ENCODE measurements around the gene COL4A4. TPM values are rescaled to one million over a fixed set of nuclear protein-coding genes. Genes with fewer than 3 reads are reported as not detected.

COL4A4 gene
- total and polyA plus RNA-seq, 2 donors, result 0.90 to 2.3 TPM

GRCh38 chr2:226965376-226965775, 198.6 kb downstream of the COL4A4 start:
- H3K36me3 ChIP-seq (ENCODE audit: insufficient read depth), result no peaks in the 10 kb centered on the region
- no peaks in the 10 kb centered on the region for H3K4me1 ChIP-seq (ENCODE audit: insufficient read depth)
- H3K27ac ChIP-seq (ENCODE audit: low read depth), result no peak overlapping the region
- 100% methylated on average over 1 of the region's 1 CpG for WGBS
- no peak overlapping the region for H3K4me3 ChIP-seq (ENCODE audit: low read depth, low read length)
- DNase-seq (ENCODE audit: extremely low spot score), result no peak

GRCh38 chr2:226963528-226963927, 200.5 kb downstream of the COL4A4 start:
- H3K36me3 ChIP-seq (ENCODE audit: insufficient read depth), result no peaks in the 10 kb centered on the region
- no peak overlapping the region for H3K4me3 ChIP-seq (ENCODE audit: low read depth, low read length)
- no peaks in the 10 kb centered on the region for H3K4me1 ChIP-seq (ENCODE audit: insufficient read depth)
- no peak for DNase-seq (ENCODE audit: extremely low spot score)
- H3K27ac ChIP-seq (ENCODE audit: low read depth), result no peak overlapping the region
- 33% methylated on average over 1 of the region's 1 CpG for WGBS

GRCh38 chr2:226962176-226962773, 201.7 kb downstream of the COL4A4 start:
- WGBS, result 93% methylated on average over 3 of the region's 3 CpGs
- Histone ChIP-seq H3K4me3 (ENCODE audit: low read depth, low read length) (no peak overlapping the region), H3K36me3 (ENCODE audit: insufficient read depth) (no peaks in the 10 kb centered on the region), H3K4me1 (ENCODE audit: insufficient read depth) (no peaks in the 10 kb centered on the region), H3K27ac (ENCODE audit: low read depth) (no peak overlapping the region)
- no peak for DNase-seq (ENCODE audit: extremely low spot score)

GRCh38 chr2:226959418-226959817, 204.6 kb downstream of the COL4A4 start:
- Histone ChIP-seq H3K27ac (ENCODE audit: low read depth) (no peak overlapping the region), H3K4me3 (ENCODE audit: low read depth, low read length) (no peak overlapping the region), H3K4me1 (ENCODE audit: insufficient read depth) (no peaks in the 10 kb centered on the region), H3K36me3 (ENCODE audit: insufficient read depth) (no peaks in the 10 kb centered on the region)
- WGBS, result 86% methylated on average over 1 of the region's 1 CpG
- DNase-seq (ENCODE audit: extremely low spot score), result no peak

- WGBS, result 42% methylated on average over 1 of the region's 1 CpG
- Histone ChIP-seq H3K4me3 (ENCODE audit: low read depth, low read length) (no peak overlapping the region), H3K27ac (ENCODE audit: low read depth) (no peak overlapping the region), H3K36me3 (ENCODE audit: insufficient read depth) (no peaks in the 10 kb centered on the region), H3K4me1 (ENCODE audit: insufficient read depth) (no peaks in the 10 kb centered on the region)
- no peak for DNase-seq (ENCODE audit: extremely low spot score)
Observed at GRCh38 chr2:226956659-226957058, 207.3 kb downstream of the COL4A4 start.

GRCh38 chr2:226953826-226954225, 210.2 kb downstream of the COL4A4 start:
- no peak overlapping the region for H3K27ac ChIP-seq (ENCODE audit: low read depth)
- WGBS, result 88% methylated on average over 6 of the region's 6 CpGs
- no peaks in the 10 kb centered on the region for H3K36me3 ChIP-seq (ENCODE audit: insufficient read depth)
- DNase-seq (ENCODE audit: extremely low spot score), result no peak
- H3K4me1 ChIP-seq (ENCODE audit: insufficient read depth), result no peaks in the 10 kb centered on the region
- H3K4me3 ChIP-seq (ENCODE audit: low read depth, low read length), result no peak overlapping the region

GRCh38 chr2:226953206-226953605, 210.8 kb downstream of the COL4A4 start:
- Histone ChIP-seq H3K4me1 (ENCODE audit: insufficient read depth) (no peaks in the 10 kb centered on the region), H3K27ac (ENCODE audit: low read depth) (no peak overlapping the region), H3K4me3 (ENCODE audit: low read depth, low read length) (no peak overlapping the region), H3K36me3 (ENCODE audit: insufficient read depth) (no peaks in the 10 kb centered on the region)
- WGBS, result 66% methylated on average over 3 of the region's 3 CpGs
- no peak for DNase-seq (ENCODE audit: extremely low spot score)

Small RNA genes lying within 50 kb of the gene (small RNA-seq; reads per million reads assigned to genes)
- not detected for gene RF00554

Other genes starting within 250 kb of the COL4A4 start
- gene COL4A3, start 419 bp upstream of the COL4A4 start, total RNA-seq, result 0.74 TPM
- 1.4 TPM for gene COL4A3, start 419 bp upstream of the COL4A4 start, polyA plus RNA-seq
- 126 TPM for gene MFF, start 161.0 kb upstream of the COL4A4 start, total RNA-seq
- gene MFF, start 161.0 kb upstream of the COL4A4 start, polyA plus RNA-seq, result 78.2 TPM
- gene TM4SF20, start 215.1 kb upstream of the COL4A4 start, total RNA-seq, result not detected
- not detected for gene TM4SF20, start 215.1 kb upstream of the COL4A4 start, polyA plus RNA-seq
- gene SCYGR1, start 223.7 kb upstream of the COL4A4 start, total RNA-seq, result not detected
- gene SCYGR1, start 223.7 kb upstream of the COL4A4 start, polyA plus RNA-seq, result not detected